Stimulated activated CD4-positive, alpha-beta T cell treated with anti-CD3 and anti-CD28 coated beads, Interleukin-15, amount 100 ng/mL, for 48 hours (primary cell): Measurements from ENCODE around the gene VENTX.

Source experiments
- DNase-seq, 2 donors: peaks; one replicate each; pipeline ENCODE4 v3.0.0-alpha.2; 2020; ENCODE audit warnings: low read depth in 2 of 2

Gene VENTX

DNA sequence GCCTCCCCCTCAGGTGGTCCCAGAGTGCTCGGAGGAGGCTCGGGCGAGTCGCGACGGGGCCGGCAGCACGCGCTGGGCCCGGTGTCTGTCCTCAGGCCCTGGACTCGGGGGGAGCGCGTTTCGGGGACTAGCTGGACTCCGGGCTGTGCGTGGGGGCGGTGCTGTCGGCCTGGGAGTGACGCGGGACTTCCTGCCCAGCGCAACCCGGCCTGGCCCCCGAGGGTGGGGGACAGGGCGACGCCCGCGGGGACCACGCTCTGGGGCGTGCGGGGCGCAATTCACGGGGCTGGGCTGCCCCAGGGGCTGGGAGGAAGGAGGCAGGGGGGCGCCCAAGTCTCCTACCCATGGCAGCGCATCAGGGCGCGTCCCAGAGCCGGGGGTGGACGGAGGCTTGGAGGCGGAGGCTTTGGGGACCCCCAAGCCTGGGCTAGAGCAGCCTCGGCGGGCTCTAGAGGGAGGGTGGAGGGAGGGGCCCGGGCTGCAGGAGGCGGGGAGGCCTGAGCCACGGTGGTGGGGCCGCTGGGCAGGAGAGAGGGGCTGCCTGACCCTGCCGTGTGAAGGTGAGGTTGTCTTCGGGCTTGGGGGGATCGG lies 2.3 kb upstream of the VENTX start:
- DNase-seq = no peak

GRCh38 chr10:133235932-133236331 lies 1.7 kb upstream of the VENTX start:
- no peak for DNase-seq

GRCh38 chr10:133236401-133237240 lies 1.0 kb upstream of the VENTX start:
- DNase-seq = no peak

DNA sequence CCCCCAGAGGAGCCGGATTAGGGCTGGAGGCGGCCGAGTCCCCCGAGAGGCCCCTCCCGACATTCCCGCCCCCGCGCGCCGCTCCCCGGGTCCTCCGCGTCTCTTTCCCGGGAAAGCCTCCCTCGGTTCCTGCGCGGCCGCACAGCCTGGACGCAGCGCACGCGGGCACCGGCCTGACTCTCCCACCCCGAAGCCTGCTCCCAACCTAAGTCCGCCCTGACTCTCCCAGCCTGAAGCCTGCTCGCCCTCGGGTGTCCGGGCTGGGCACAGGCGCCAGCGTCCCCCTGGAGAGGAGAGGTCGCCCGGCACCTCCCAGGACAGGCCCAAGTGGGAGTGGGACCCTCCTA lies 441 bp upstream of the VENTX start:
- no peak for DNase-seq

DNA sequence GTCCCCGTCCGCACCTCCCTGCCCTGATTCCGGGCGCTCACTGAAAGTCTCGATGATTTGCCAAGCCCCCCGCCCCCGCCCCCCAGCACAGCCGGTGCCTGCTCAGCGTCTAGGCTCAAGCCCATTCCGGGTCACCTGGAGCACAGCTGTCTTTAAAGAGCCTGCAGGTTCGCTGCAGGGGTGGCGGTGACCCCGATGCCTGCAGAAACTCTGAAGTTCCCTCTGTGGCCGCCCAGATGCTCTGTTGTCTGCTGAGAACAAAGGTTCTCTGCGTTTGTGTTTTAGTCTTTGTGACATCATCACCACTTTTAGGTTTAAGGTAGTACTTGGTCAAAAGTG lies 780 bp downstream of the VENTX start:
- DNase-seq = no peak

GRCh38 chr10:133239990-133240389 lies 2.3 kb downstream of the VENTX start:
- DNase-seq = no peak

GRCh38 chr10:133241501-133242205 lies 4.0 kb downstream of the VENTX start:
- DNase-seq = no peak

DNA sequence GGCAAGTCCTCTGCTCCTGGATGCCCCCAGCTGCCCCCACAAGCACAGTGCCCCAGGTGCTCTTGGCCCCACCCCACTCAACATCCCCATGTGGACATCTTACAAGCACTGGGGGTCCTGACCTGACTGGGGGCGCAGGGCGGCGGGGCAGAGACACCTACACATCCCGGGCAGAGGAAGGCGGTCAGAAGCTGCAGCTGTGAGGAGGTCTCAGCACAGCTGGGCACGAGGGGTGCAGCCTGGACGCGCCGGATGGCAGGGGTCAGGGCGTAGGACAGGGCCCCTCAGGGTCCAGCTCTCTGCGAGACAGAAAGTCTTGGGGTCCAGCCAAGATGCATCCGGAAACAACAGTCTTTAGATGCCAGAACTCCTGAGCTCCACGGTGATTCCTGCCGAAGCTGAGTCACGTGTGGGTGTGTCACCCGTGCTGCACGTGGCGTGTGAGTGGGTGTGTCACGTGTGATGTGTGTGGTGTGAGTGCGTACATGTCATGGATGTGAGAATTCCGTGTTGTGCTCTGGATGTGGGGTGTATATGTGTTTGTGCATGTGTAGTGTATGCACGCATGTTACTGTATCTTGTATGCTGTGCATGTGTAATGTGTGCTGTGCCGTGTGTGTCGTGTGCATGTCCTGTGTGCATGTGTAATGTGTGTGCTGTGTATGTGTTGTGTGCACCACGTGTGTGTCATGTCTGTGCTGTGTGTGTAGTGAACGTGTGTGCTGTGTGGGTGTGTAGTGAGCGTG lies 5.1 kb downstream of the VENTX start:
- no peak for DNase-seq

- DNase-seq = no peak
Measured at GRCh38 chr10:133243593-133243992, 5.9 kb downstream of the VENTX start.

- DNase-seq = no peak
Measured at GRCh38 chr10:133245439-133246235, 8.0 kb downstream of the VENTX start.

DNA sequence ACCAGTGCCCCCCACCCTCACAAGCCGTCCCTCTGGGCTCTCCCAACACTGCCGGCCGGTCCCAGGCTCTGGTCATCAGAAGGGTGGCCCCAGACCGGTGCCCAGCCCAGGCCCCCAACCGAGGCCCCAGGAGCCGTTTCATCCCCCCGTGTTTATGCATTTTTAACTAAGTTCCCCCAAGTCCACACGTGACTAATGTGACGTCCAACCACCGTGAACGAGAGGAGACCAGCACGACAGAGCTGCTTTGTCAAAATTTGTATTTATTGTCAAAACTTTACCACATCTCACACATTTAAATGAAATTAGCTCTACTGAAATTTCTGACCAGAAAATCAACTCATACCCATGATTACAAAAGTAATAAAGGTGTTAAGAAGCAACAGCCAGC lies 8.6 kb downstream of the VENTX start:
- no peak for DNase-seq

DNA sequence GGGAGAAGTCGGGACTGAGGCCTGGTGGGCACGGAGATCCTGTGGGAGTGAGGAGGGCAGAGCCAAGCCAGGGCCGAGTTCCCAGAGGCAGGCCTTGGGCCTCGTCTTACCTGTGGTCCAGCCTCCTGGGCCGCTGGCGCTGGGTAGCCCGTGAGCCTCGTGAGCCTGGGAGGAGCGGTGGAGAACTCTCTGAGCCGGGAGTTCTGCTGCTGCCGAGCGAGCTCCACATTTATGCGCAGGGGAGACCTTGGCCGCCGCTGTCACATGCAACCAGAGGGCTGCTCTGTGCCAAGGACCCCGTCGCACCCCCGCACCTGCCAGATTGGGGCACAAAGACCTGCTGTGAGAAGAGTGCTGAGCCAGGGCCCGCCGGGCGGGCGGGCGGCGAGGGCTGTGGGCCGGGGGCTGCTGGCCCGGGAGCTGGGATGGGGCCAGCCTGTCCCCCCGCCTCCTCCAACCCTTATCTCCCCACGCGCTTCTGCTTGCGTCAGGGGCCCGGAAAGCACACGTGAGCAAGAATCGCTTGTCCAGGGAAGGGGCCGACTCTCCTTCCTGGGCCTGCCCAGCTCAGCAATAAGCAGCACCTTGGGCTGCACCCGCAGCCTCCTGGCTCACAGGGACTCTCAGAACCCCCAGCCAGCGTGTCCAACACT lies 10.2 kb downstream of the VENTX start:
- DNase-seq = no peak

DNA sequence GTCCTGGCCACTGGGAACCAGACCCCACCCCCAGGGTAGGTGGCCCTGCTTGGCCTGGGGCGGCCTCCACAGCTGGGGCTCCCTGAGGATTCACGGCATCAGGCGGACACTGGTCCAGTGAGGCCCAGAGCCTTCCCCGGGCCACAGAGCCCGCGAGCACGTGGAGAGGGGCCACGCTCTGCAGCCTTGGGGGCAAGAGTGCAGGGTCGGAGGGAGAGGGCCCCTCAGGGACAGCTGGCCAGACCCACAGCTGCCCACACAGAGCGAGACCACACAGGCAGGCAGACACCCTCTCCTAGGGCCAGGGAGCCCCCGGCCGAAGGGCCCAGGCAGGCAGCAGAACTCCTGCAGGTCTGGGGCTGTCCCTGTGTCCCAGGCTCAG lies 10.7 kb downstream of the VENTX start:
- DNase-seq = no peak

- no peak for DNase-seq
Measured at GRCh38 chr10:133249094-133249780, 11.6 kb downstream of the VENTX start.

GRCh38 chr10:133249975-133250754 lies 12.5 kb downstream of the VENTX start:
- no peak for DNase-seq

- no peak for DNase-seq
Measured at GRCh38 chr10:133251388-133252222, 13.9 kb downstream of the VENTX start.

DNA sequence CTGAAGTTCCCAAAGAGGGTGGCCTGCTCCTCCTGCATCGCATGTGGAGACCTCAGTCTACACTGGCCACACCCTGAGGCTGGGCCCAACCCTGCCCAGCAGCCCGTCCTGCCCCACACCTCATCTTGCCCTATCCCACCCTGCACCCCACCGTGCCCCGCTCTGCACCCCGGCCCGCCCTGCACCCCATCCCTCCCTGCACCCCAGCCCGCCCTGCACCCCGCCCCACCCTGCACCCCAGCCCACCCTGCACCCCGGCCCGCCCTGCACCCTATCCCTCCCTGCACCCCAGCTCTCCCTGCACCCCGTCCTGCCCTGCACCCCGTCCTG lies 14.5 kb downstream of the VENTX start:
- DNase-seq = no peak

- no peak for DNase-seq
Measured at GRCh38 chr10:133253361-133253955, 15.8 kb downstream of the VENTX start.
